ENCODE results near the gene EIF5A2.
"Not testable (repeated sequence)": the region's sequence is repeated elsewhere in the genome, so short reads cannot be mapped to it uniquely, and the experiment has no call there.

Gene EIF5A2

DNA sequence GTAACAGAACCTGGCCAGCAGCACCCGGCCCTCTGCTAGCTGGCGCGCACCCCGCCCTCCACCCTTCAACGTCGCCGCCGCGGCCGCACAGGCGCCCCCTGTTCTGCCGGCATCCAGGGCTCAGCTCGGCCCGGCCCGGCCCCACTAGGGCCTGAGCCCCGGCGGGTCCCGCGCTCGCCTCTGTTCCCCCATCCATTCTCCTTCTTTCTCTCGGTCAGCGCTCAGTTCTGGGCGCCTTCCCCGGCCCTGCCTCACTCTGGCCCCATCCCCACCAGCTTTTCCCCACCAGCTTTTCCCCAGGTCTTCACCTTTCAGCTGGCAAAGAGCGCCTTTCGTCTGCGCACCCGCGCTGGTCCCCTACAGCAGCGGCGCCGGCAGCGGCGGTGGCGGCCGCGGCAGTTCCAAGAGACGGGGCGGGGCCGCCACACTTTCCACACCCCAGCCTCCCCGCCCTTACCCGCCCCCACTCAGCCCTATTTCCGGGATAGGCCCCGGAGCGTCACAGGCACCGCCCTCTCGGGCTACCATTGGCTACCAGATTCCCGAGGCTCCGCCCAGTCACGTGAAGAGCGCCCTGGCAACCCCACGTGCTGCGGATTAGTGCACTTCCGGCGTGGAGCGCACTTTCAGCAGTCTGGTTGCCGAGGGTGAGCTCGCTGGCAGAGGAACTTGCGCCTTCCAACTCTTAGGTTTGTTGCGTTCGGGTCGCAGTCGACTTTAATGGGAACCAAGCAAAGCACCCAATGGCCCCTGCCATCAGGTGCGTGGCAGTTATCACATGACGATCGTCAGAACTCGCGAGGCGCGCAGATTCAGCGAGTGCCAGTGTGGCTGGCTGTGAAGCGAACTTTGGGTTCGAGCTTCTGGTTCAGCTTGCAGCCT lies at the start of gene EIF5A2:
TSS of gene EIF5A2 (minus strand) at position 403 of the 882 bp plus-strand sequence. CDS start 831 bp downstream, outside the sequence.
- DNase-seq, result peak; percentile 96

DNA sequence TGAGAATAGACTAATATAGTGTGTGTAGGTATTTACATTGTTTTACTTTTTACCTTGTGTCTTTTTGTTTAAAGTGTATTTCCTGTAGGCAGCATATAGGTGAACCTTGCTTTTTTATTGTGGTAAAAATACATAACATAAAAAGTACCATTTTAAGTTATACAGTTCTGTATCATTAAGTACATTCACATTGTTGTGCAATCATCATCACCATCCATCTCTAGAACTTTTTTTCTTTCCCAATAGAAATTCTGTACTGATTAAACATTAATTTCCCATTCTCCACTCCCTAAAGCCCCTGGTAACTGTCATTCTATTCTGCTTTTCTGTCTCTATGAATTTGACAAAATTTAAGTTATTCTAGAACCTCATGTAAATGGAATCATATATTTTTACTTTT lies 48.2 kb upstream of the EIF5A2 start:
- DNase-seq, result no peak

DNA sequence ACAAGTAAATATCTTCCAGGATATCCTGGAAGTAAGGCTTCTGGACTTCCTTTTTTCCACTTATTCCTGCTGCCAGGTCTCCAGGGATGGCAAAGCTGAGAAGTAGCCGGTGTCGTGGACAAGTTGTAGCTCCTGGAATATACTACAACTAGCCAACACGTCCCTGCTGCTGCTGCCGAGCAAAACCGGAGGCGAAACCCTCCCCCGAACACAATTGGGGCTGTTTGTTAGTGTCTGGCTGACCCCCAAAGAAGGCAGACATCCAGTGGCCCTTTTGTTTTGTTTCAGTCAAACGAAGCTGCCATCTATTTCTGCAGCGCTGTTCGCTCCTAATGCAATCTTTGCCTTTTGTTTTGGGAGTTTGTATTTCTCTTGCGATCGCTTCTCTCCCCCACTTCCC lies 45.3 kb upstream of the EIF5A2 start:
- DNase-seq, result no peak

DNA sequence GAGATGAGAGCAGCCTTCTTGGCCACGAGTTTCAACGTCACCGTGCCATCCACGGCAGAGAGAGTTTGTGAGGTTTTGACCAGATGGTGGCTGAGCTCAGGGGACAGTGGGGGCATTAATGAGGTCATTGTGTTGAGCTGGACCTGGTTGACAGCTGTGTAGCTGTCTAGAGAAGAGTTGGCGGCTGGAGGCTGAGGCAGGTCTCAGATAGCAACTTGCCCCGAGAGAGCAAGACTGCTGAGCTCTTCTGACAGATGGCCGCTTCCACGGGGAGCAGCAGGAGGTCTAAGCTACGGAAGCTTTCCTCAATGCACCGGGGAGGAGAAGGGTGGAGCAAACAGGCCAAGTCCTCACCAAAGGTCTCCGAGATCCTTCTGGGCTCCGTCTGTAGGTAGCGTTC lies 44.8 kb upstream of the EIF5A2 start:
- DNase-seq, result no peak

DNA sequence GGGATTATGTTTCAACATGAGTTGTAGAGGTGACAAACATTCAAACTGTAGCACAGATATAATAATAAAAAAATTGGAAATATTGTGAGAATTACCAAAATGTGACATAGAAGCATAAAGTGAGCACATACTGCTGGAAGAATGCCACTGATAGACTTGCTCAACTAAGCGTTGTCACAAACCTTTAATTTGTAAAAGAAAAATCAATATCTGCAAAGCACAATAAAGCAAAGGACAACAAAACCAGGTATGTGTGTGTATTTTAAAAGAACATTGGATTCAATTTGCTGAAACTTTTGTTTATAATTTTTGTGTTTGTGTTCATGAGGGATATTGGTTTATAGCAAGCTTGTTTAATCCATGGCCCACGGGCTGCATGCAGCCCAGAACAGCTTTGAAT lies 40.8 kb upstream of the EIF5A2 start:
- DNase-seq, result no peak

DNA sequence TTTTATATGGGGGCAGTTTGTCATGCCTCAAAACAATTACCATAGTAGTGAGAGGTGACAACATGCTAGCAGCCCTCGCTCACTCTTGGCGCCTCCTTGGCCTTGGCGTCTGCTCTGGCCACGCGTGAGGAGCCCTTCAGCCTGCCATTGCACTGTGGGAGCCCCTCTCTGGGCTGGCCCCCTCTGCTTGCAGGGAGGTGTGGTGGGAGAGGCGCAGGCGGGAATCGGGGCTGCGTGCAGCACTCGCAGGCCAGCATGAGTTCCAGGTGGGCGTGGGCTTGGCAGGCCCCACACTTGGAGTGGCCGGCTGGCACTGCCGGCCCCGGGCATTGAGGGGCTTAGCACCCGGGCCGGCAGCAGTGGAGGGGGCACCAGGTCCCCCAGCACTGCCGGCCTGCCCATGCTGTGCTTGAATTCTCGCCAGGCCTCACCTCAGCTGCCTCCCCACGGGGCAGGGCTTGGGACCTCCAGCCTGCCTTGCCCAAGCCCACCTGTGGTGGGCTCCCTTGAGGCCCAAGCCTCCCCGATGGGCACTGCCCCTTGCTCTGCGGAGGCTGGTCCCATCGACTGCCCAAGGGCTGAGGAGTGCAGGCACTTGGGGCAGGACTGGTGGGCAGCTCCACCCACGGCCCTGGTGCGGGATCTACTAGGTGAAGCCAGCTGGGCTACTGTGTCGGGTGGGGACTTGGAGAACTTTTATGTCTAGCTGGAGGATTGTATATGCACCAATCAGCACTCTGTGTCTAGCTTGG lies 38.8 kb upstream of the EIF5A2 start:
- no peak for DNase-seq

DNA sequence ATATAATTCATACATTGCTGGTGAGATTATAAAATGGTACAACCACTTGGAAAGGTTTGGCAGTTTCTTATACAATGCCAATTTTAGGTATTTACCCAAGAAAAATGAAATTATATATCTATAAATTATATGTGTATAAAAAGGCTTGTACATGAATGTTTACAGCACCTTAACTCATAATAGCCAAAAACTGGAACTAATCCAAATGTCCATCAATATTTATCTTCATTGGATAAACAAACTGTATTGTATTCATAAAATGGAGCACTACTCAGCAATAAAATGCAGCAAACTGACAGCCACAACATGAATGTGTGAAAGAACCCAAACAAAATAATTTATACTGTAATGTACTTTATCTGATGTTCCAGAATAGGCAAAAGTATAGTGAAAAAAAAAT lies 33.6 kb upstream of the EIF5A2 start:
- no peak for DNase-seq

DNA sequence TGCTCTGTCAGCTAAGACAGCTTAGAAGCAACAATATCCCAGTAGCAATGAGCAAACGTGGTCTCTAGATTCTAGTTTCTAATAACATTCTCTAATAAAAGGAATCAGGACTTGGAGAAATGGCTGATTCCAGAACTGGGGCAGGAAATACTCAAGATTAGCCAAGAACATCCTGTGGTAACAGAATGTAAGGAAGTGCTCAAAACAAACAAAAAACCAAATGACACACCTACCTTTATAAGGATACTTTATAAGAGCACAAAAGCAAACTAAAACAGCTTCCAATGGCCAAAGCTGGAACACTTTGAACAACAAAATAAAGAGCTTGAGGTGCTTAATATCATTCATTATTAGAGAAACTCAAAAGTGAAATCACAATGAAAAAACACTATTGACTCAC lies 33.1 kb upstream of the EIF5A2 start:
- DNase-seq, result no peak

DNA sequence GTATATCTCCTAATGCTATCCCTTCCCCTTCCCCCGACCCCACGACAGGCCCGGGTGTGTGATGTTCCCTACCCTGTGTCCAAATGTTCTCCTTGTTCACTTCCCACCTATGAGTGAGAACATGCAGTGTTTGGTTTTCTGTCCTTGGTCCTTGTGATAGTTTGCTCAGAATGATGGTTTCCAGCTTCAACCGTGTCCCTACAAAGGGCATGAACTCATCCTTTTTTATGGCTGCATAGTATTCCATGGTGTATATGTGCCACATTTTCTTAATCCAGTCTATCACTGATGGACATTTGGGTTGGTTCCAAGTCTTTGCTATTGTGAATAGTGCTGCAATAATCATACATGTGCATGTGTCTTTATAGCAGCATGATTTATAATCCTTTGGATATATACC lies 24.6 kb upstream of the EIF5A2 start:
- not testable (repeated sequence) for DNase-seq

DNA sequence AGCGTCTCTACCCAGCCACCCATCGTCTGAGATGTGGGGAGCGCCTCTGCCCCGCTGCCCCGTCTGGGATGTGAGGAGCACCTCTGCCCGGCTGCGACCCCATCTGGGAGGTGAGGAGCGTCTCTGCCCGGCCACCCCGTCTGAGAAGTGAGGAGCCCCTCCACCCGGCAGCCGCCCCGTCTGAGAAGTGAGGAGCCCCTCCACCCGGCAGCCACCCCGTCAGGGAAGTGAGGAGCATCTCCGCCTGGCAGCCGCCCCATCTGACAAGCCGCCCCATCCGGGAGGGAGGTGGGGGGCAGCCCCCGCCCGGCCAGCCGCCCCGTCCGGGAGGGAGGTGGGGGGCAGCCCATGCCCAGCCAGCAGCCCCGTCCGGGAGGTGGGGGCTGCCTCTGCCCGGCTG lies 15.1 kb upstream of the EIF5A2 start:
- not testable (repeated sequence) for DNase-seq

DNA sequence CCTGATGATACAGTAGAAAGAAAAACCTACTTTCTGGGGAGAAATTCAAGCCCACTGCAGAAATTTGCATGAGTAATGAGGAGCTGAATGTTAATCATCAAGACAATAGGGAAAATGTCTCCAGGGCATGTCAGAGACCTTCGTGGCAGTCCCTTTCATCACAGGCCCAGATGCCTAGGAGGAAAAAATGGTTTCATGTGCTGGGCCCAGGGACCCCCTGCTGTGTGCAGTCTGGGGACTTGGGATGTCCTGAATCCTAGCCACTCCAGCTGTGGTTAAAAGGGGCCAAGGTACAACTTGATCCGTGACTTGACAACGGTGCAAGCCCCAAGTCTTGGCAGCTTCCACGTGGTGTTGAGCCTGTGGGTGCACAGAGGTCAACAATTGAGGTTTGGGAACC lies 10.3 kb upstream of the EIF5A2 start:
- no peak for DNase-seq

DNA sequence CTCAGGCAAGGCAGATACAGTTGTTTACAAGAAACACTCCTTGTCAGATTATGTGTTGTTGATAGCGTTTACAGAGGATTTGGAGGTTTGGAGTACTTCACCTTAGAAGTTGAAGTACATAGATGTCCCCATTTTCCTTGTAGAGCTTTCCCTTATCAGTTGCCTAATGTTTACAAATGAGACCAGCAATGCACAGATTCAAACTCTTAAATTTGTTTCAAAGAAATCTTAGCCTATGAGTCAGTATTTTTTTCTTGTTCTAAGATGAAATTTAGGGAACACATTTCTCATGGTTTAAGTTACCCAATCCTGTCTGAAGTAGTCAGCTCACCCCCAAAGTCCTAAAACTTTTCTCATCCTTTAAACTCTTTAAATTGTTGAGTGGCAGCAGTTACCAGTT lies 6.3 kb upstream of the EIF5A2 start:
- no peak for DNase-seq

DNA sequence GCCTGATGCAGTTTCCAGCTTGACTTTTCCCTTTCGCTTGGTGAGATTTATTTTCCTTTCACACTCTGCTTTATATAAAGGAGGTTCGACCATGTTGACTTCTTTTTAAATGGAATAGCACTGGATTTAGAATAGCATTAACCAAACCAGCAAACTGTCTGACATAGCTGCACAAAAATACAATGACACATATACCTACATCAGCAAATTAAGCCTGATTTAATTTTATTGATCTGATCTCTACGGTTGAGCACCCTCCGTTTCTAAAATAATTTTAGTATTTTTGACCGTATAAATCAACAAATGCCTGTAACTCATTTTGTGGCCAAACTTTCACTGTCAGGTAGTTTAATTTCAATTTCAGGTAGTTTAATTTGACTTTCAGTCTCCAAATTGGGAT lies 5.8 kb upstream of the EIF5A2 start:
- no peak for DNase-seq

DNA sequence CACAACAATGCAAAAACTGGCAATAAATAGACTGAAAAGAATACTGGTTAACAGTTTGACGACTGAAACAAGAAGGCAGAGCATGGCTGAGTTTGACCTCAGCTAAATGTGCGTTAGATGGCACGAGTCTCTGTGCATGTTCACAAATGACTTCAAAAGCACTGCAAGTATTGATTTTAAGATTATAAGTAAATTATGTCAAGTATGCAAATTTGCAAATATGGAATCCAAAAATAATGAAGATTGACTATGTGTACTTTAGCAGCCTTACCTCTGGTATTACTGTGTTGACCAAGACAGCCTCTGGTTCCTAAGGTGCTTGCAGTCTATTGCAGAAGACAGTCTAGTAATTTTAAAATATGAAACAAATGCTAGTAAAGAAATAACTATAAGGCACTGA lies 2.6 kb upstream of the EIF5A2 start:
- no peak for DNase-seq

DNA sequence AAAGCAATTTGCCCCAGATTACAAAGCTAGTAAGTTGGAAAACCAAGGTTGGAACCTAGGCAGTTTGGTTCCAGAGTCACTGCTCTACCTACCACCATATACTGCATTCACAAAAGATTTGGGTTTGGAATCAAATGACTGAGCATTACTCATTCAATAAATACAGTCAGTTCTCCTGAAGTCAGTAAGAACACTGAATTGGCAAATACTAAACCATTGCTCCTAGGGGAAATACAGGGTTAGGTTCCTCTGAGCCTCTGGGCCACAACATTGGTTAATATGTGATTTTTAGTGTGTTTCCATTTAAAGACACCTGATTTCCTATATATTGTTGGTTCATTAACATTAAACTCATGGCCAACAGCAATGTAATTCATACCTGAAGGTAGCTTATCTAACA lies 2.1 kb upstream of the EIF5A2 start:
- DNase-seq, result no peak

DNA sequence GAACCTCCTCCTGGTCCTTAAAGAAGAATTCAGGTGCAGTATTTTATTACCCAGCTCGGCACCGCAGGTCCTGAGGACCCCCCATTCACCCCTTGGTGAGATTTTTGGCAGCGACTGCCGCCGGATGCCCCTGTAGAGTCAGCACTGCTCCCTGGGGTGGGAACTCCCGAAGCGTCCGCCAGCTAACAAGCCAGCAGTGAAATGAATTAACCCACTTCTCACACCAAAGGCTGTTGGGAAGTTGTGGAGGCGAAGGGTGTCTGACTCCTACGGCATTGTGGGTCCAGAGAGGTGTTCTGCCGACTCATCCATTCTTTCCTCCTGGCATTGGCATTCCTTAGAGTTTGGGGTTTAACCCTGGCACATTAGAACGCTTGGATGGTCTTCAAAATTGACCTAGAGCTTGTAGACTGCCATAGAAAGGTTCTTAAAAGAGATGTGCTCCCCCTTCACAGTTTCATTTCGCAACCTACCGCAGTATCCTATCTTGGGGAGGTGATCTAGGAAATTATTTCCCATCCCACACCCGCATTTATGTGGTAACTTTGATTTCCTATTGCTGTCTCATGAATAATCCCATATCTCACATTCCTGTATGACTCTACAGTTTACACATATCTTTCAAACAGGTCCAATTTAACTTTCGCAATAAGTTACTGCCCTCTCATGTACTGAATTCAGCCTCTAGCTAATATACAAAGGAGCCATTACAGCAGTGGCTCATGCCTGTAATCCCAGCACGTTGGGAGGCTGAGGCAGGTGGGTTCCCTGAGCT lies 879 bp upstream of the EIF5A2 start:
- DNase-seq, result peak; percentile 65

DNA sequence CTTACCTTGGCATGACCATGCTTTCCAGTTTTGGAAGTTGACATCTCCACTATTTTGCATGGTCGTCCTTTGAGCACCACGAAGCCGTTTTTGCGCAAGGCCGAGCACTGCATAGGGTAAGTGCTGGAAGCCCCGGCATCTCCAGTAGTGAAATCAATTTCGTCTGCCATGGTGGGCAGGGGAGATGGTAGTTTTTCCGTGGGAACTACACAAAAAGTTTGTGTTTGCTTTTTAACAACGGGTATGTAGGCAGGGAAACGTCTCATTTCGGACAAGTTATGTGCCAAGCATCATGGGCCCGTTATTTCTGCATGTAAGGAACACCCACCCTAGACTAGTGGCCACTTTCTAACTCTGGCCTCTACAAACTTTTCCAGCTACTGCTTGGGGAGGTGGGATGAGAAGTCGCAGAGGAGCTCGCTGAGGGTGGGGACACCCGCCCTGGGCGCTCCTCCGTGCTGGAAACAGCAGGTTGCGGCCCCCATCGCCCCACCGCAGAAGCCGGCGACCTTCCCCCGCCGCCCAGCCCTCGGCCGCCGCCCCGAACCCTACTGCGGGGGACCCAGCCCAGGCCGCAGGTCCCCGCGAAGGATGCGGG lies 701 bp downstream of the EIF5A2 start:
- DNase-seq, result peak; percentile 60

DNA sequence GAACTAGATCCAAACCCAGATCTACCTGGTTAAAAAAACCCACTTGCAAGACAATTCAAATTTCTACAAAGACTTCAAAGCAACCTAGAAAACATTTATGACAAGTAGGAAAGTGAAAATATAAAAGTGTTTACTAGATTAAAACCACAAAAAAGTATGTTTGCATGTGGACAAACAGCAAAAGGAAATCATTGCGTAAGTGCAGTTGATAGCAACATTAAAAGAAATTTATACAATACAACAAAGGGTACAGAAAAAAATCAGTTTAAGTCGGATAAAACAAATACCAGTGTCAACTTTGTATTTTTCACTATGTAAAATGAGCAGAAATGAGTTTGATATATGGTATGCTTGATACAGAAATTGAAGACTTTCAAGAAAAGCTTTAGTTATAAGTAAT lies 2.6 kb downstream of the EIF5A2 start:
- no peak for DNase-seq

DNA sequence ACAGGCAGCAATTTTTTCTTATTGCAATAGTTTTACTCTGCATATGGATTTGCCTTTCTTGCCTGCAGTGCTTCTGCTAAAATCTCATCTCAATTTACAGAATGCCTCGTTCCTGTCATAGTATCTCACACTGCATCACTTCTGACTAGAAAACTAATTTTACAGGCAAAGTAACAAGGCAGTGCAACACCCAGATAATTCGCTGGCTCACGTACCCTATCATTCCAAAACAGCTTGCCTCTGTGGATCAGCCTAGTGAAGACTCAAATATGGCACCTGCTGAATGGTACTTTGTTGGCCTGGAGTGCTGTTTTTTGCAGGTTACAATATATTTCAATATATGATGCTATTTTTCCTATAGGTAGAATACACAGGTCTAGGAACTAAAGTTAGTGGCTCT lies 5.3 kb downstream of the EIF5A2 start:
- no peak for DNase-seq

DNA sequence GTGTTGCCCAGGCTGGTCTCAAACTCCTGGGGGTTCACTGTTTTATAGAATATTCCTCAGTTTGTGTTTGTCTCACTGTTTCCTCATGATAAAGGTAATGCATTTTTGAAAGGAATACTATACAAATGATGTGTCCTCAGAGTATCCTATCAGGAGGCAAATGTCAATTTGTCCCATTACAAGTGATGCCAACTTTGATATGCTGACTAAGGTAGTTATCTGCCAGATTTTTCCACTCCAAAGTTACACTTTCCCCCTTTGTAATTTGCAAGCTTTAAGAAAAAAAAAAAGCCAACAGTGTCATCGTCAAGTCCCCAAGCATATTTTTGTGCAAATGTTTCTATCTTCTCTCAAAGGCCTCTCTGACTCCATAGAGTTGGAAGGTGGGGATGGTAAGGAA lies 9.0 kb downstream of the EIF5A2 start:
- DNase-seq, result no peak

DNA sequence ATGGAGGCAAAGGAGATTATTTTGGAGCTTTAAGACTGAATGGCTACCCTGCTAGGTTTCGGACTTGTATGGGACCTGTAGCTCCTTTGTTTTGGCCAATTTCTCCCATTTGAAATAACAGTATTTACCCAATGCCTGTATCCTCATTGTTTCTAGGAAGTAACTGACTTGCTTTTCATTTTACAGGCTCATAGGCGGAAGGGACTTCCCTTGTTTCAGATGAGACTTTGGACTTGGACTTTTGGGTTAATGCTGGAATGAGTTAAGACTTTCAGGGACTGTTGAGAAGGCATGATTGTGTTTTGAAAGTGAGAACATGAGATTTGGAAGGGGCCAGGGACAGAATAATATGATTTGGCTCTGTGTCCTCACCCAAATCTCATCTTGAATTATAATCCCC lies 10.5 kb downstream of the EIF5A2 start:
- no peak for DNase-seq

DNA sequence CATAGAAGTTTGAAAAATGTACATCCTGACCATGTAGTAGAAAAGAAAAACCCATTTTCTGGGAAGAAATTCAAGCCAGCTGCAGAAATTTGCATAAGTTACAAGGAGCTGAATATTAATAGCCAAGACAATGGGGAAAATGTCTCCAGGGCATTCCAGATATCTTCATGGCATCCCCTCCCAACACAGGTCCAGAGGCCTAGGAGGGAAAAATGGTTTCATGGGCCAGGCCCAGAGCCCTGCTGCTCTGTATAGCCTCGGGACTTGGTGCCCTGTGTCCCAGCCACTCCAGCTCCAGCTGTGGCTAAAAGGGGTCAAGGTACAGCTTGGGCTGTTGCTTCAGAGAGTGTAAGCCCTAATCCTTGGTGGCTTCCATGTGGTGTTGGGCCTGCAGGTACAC lies 11.2 kb downstream of the EIF5A2 start:
- not testable (repeated sequence) for DNase-seq

DNA sequence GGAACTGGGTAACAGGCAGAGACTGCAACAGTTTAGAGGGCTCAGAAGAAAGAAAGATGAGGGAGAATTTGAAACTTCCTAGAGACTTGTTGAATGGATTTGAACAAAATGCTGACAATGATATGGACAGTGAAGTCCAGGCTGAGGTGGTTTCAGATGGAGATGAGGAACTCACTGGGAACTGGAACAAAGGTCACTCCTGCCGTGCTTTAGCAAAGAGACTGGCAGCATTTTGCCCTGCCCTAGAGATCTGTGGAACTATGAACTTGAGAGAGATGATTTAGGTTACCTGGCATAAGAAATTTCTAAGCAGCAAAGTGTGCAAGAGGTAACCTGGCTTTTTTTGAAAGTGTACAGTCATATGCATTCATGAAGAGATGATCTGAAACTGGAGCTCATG lies 11.7 kb downstream of the EIF5A2 start:
- no peak for DNase-seq

Measured in activated CD8-positive, alpha-beta memory T cell treated with anti-CD3 and anti-CD28 coated beads for 24 hours (primary cell).